ENCODE results near the gene PGAP3.

DNA sequence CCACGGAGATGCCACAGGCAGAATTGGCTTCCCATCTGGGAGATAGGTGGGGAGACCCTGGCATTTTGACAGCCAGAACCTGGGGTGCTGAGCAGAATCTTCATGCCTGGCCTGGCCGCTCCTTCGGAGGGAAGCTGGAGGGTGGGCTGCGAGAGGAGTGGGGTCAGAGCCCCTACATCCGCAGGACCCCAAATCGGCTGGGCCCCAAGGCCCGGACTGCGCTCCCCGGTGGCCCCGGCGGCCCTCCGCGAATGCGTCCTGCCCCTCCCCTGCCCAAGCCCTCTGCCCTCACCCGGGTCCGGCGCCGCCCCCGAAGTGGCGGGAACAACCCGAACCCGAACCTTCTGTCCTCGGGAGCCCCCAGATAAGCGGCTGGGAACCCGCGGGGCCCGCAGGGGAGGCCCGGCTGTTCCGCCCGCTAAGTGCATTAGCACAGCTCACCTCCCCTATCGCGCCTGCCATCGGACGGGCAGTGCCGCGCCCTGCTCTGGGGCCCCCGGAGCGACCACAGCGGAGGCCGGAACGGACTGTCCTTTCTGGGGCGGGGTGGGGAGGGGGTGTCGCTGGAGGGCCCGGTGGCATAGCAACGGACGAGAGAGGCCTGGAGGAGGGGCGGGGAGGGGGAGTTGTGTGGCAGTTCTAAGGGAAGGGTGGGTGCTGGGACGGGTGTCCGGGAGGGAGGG lies 20.5 kb downstream of the PGAP3 start:
- TF ChIP-seq TAF1 (IDR thresholded peaks at IDR 0.05; ENCODE audit: borderline replicate concordance, low read depth, low read length) (no peak), POLR2AphosphoS5 (IDR thresholded peaks at IDR 0.05; ENCODE audit: low read depth, low read length) (no peak)
